HTERT RPE-1 (cell line): ENCODE data around the gene KLK1.
"Not testable (repeated sequence)": the region's sequence is repeated elsewhere in the genome, so short reads cannot be mapped to it uniquely, and the experiment has no call there.

Experiments
- in situ Hi-C: fragments of 300-500 bp; cut with MboI; formaldehyde crosslinking; loops from 4 replicates; pipeline ENCODE4 v1.14.3; 2020; ENCODE audit warnings: low sequenced_read_pairs

Gene KLK1

GRCh38 chr19:50794074-50794875, 29.3 kb downstream of the KLK1 start:
- in situ Hi-C loops = no loop called here

- in situ Hi-C loops = no loop called here
Measured at GRCh38 chr19:50793558-50794065, 30.0 kb downstream of the KLK1 start.

- in situ Hi-C loops = no loop called here
Measured at GRCh38 chr19:50792272-50793250, 31.0 kb downstream of the KLK1 start.

GRCh38 chr19:50791594-50792271, 31.9 kb downstream of the KLK1 start:
- in situ Hi-C loops = no loop called here

GRCh38 chr19:50790922-50791467, 32.6 kb downstream of the KLK1 start:
- in situ Hi-C loops = no loop called here

- in situ Hi-C loops = no loop called here
Measured at GRCh38 chr19:50790396-50790795, 33.2 kb downstream of the KLK1 start, which contains the start of gene ACP4. TSS of gene ACP4 (plus strand) at chr19:50790415. CDS start at chr19:50790415, 0 bp downstream.

GRCh38 chr19:50785329-50785728, 38.3 kb downstream of the KLK1 start:
- in situ Hi-C loops = no loop called here

- in situ Hi-C loops = no loop called here
Measured at GRCh38 chr19:50784710-50785109, 38.9 kb downstream of the KLK1 start.

GRCh38 chr19:50783848-50784152, 39.8 kb downstream of the KLK1 start:
- in situ Hi-C loops = not testable (repeated sequence)

GRCh38 chr19:50780753-50781435, 42.7 kb downstream of the KLK1 start:
- in situ Hi-C loops = no loop called here

- in situ Hi-C loops = no loop called here
Measured at GRCh38 chr19:50779504-50780457, 43.8 kb downstream of the KLK1 start.

GRCh38 chr19:50778906-50779430, 44.6 kb downstream of the KLK1 start:
- in situ Hi-C loops = no loop called here

GRCh38 chr19:50777830-50778303, 45.7 kb downstream of the KLK1 start:
- in situ Hi-C loops = no loop called here

GRCh38 chr19:50777261-50777660, 46.3 kb downstream of the KLK1 start:
- in situ Hi-C loops = no loop called here

GRCh38 chr19:50776131-50776530, 47.5 kb downstream of the KLK1 start:
- in situ Hi-C loops = no loop called here

- in situ Hi-C loops = not testable (repeated sequence)
Measured at GRCh38 chr19:50773454-50773853, 50.1 kb downstream of the KLK1 start.

GRCh38 chr19:50772912-50773311, 50.7 kb downstream of the KLK1 start:
- in situ Hi-C loops = not testable (repeated sequence)

GRCh38 chr19:50772476-50772875, 51.1 kb downstream of the KLK1 start:
- in situ Hi-C loops = no loop called here

GRCh38 chr19:50770888-50771287, 52.7 kb downstream of the KLK1 start:
- in situ Hi-C loops = no loop called here
